CD4-positive, alpha-beta T cell (primary cell): Measurements from ENCODE around the gene AUTS2. TPM values are rescaled to one million over a fixed set of nuclear protein-coding genes. Genes with fewer than 3 reads are reported as not detected.

Experiments used
- ATAC-seq: fragments of 200-7000 bp; cut with Tn5 transposase; one replicate; pipeline ENCODE4 v1.10.0; 2022; ENCODE audit warnings: mild to moderate bottlenecking; ENCODE audit not compliant: poor library complexity
- CTCF ChIA-PET: fragments of 350-600 bp; sonication (Branson Sonifier 250); formaldehyde crosslinking; loops from one replicate; lab custom pipeline; 2021; ENCODE audit warnings: antibody characterized with exemption, inconsistent platforms; lab: Charles Lee
- POLR2A ChIA-PET: fragments of 350-600 bp; sonication (Branson Sonifier 250); formaldehyde crosslinking; loops from one replicate; lab custom pipeline; 2021; ENCODE audit warnings: antibody characterized with exemption, inconsistent platforms; lab: Charles Lee
- DNase-seq, 14 experiments: peaks; one replicate each; pipeline ENCODE4 v3.0.0-alpha.2; 2013 to 2020; ENCODE audit warnings: mixed read lengths in 2 of 14
- H3K27ac ChIP-seq, 2 donors: one replicate each; pipeline versions ENCODE4 v1.5.1 to v1.7.0; 2013; ENCODE audit warnings: low read length in 2 of 2, low read depth in 1 of 2, mild to moderate bottlenecking in 1 of 2
- H3K27me3 ChIP-seq, 2 experiments: 1 replicate in 1 of 2; 2 replicates in 1 of 2; pipeline versions ENCODE4 v1.6.1 to v1.7.0; 2013; ENCODE audit warnings: low read length in 2 of 2, control low read depth in 1 of 2, mild to moderate bottlenecking in 1 of 2, moderate library complexity in 1 of 2; ENCODE audit not compliant: insufficient read depth in 2 of 2, control insufficient read depth in 1 of 2
- H3K36me3 ChIP-seq: one replicate; pipeline ENCODE4 v1.6.1; 2013; ENCODE audit warnings: low read length, control low read depth; ENCODE audit not compliant: insufficient read depth
- H3K4me1 ChIP-seq: one replicate; pipeline ENCODE4 v1.6.1; 2013; ENCODE audit warnings: low read length, control low read depth; ENCODE audit not compliant: insufficient read depth
- H3K4me3 ChIP-seq: one replicate; pipeline ENCODE4 v1.5.1; 2013; ENCODE audit warnings: mild to moderate bottlenecking, low read length, moderate library complexity
- H3K9me3 ChIP-seq, 2 experiments: 1 replicate in 1 of 2; 2 replicates in 1 of 2; pipeline versions ENCODE4 v1.6.1 to v1.7.0; 2013; ENCODE audit warnings: low read length in 2 of 2, mild to moderate bottlenecking in 2 of 2, control low read depth in 1 of 2, moderate library complexity in 1 of 2; ENCODE audit not compliant: control insufficient read depth in 1 of 2, insufficient read depth in 1 of 2
- H3K27ac Mint-ChIP-seq: one replicate; pipeline ENCODE4 v1.8.0; 2020; ENCODE audit warnings: mixed read lengths
- H3K27me3 Mint-ChIP-seq: one replicate; pipeline ENCODE4 v1.8.0; 2021; ENCODE audit warnings: mixed read lengths
- H3K36me3 Mint-ChIP-seq: one replicate; pipeline ENCODE4 v1.8.0; 2021; ENCODE audit warnings: low read depth, mixed read lengths
- H3K4me1 Mint-ChIP-seq: one replicate; pipeline ENCODE4 v1.8.0; 2021; ENCODE audit warnings: low read depth, mixed read lengths
- H3K4me3 Mint-ChIP-seq: one replicate; pipeline ENCODE4 v1.8.0; 2020; ENCODE audit warnings: mild to moderate bottlenecking, mixed read lengths
- H3K9me3 Mint-ChIP-seq: one replicate; pipeline ENCODE4 v1.8.0; 2020; ENCODE audit warnings: mixed read lengths
- CTCF ChIP-seq: fragments of 200-600 bp; IDR thresholded peaks from one replicate; pipeline ENCODE4 v1.8.0; 2022; ENCODE audit warnings: antibody characterized with exemption, mild to moderate bottlenecking
- intact Hi-C, 2 experiments: fragments of 100-400 bp; cut with DNase I in 1 of 2; cut with micrococcal nuclease in 1 of 2; formaldehyde crosslinking; loops; one replicate each; pipeline versions ENCODE4 v1.15.1 to v1.9.0; 2023 to 2025; cut with DNase I, micrococcal nuclease
- total RNA-seq, 174 experiments: library from RNA in 2 of 174; stranded (reverse) in 2 of 174; gene quantifications; one replicate each; pipeline ENCODE4 v1.2.3 and lab custom pipeline; 2021 to 2026

The AUTS2 gene
- total RNA-seq, 2 experiments from 2014 or later = 43.6 to 47.6 TPM

- H3K27ac ChIP-seq = no peak overlapping the region
- no peaks in the 10 kb centered on the region for H3K9me3 ChIP-seq
- no peak overlapping the region for H3K4me3 ChIP-seq
- POLR2A ChIA-PET = no interaction called here
- no peaks in the 10 kb centered on the region for H3K27me3 ChIP-seq
- ATAC-seq (no peak), DNase-seq (no peak)
- no peaks in the 10 kb centered on the region for H3K36me3 ChIP-seq
- intact Hi-C loops = no loop called here
- Mint-ChIP-seq H3K27ac (no peak overlapping the region), H3K4me1 (no peaks in the 10 kb centered on the region), H3K27me3 (no peaks in the 10 kb centered on the region), H3K36me3 (no peaks in the 10 kb centered on the region), H3K9me3 (no peaks in the 10 kb centered on the region), H3K4me3 (no peak overlapping the region)
- no peak for TF ChIP-seq CTCF
- CTCF ChIA-PET = no interaction called here
- no peaks in the 10 kb centered on the region for H3K4me1 ChIP-seq
Observed at GRCh38 chr7:70076325-70076724, 478.1 kb downstream of the AUTS2 start.

GRCh38 chr7:70082099-70082611, 483.9 kb downstream of the AUTS2 start:
- no peaks in the 10 kb centered on the region for H3K4me1 Mint-ChIP-seq
- peaks cover 0 to 10% of the 10 kb centered on the region in 2 experiments for H3K9me3 ChIP-seq
- no peak overlapping the region for H3K27ac ChIP-seq
- H3K36me3 Mint-ChIP-seq = no peaks in the 10 kb centered on the region
- CTCF ChIA-PET = no interaction called here
- no peak for DNase-seq
- H3K27ac Mint-ChIP-seq = no peak overlapping the region
- no peaks in the 10 kb centered on the region for H3K27me3 ChIP-seq
- H3K36me3 ChIP-seq = no peaks in the 10 kb centered on the region
- H3K27me3 Mint-ChIP-seq = no peaks in the 10 kb centered on the region
- ATAC-seq = no peak
- no peaks in the 10 kb centered on the region for H3K4me1 ChIP-seq
- H3K4me3 Mint-ChIP-seq = no peak overlapping the region
- TF ChIP-seq CTCF = no peak
- POLR2A ChIA-PET = no interaction called here
- intact Hi-C loops = no loop called here
- H3K4me3 ChIP-seq = no peak overlapping the region
- no peaks in the 10 kb centered on the region for H3K9me3 Mint-ChIP-seq

- ATAC-seq (no peak), DNase-seq (no peak)
- no peak for TF ChIP-seq CTCF
- Histone ChIP-seq H3K4me3 (no peak overlapping the region), H3K4me1 (no peaks in the 10 kb centered on the region), H3K36me3 (no peaks in the 10 kb centered on the region), H3K9me3 (peaks cover 0 to 17% of the 10 kb centered on the region in 2 experiments), H3K27me3 (no peaks in the 10 kb centered on the region), H3K27ac (no peak overlapping the region)
- no peaks in the 10 kb centered on the region for H3K4me1 Mint-ChIP-seq
- ChIA-PET POLR2A (no interaction called here), CTCF (no interaction called here)
- H3K36me3 Mint-ChIP-seq = no peaks in the 10 kb centered on the region
- H3K27me3 Mint-ChIP-seq = no peaks in the 10 kb centered on the region
- H3K4me3 Mint-ChIP-seq = no peak overlapping the region
- no peak overlapping the region for H3K27ac Mint-ChIP-seq
- intact Hi-C loops = no loop called here
- no peaks in the 10 kb centered on the region for H3K9me3 Mint-ChIP-seq
Observed at GRCh38 chr7:70091362-70091761, 493.1 kb downstream of the AUTS2 start.
